Muscle layer of colon (tissue), 2 donors: ENCODE results near the gene PTPN5.
A peak's percentile ranks its signal among the peaks of the same experiment; 100 is the strongest.

Source experiments
- H3K27ac ChIP-seq: one replicate; pipeline ENCODE4 v1.7.0; 2013; ENCODE audit warnings: low read depth, mild to moderate bottlenecking, low read length, moderate library complexity
- H3K27me3 ChIP-seq, 2 donors: one replicate each; pipeline ENCODE4 v1.7.0; 2013; ENCODE audit warnings: low read length in 2 of 2, mild to moderate bottlenecking in 2 of 2; ENCODE audit not compliant: insufficient read depth in 2 of 2, control insufficient read depth in 1 of 2
- H3K36me3 ChIP-seq: one replicate; pipeline ENCODE4 v1.7.0; 2013; ENCODE audit warnings: mild to moderate bottlenecking, low read length; ENCODE audit not compliant: insufficient read depth
- H3K4me1 ChIP-seq: one replicate; pipeline ENCODE4 v1.7.0; 2013; ENCODE audit warnings: mild to moderate bottlenecking, low read length; ENCODE audit not compliant: insufficient read depth
- H3K4me3 ChIP-seq, 2 donors: one replicate each; pipeline ENCODE4 v1.7.0; 2013; ENCODE audit warnings: low read length in 2 of 2, low read depth in 1 of 2, mild to moderate bottlenecking in 1 of 2, moderate library complexity in 1 of 2
- H3K9ac ChIP-seq: one replicate; pipeline ENCODE4 v1.7.0; 2013; ENCODE audit warnings: low read length
- H3K9me3 ChIP-seq: one replicate; pipeline ENCODE4 v1.7.0; 2013; ENCODE audit warnings: mild to moderate bottlenecking, low read length
- donor health status: abdominal sarcoma.
- donor health status: Adenocarcinoma of cecum.

Gene PTPN5

GRCh38 chr11:18705651-18706281 is 85.8 kb downstream of the PTPN5 start:
- peak overlapping the region; percentile 75 to 76 for H3K4me3 ChIP-seq
- peak overlapping the region; percentile 41 for H3K9ac ChIP-seq
- no peaks in the 10 kb centered on the region for H3K27me3 ChIP-seq
- no peaks in the 10 kb centered on the region for H3K9me3 ChIP-seq
- H3K36me3 ChIP-seq = peaks cover 11% of the 10 kb centered on the region
- peaks cover 21% of the 10 kb centered on the region for H3K4me1 ChIP-seq
- peak overlapping the region; percentile 27 for H3K27ac ChIP-seq

DNA sequence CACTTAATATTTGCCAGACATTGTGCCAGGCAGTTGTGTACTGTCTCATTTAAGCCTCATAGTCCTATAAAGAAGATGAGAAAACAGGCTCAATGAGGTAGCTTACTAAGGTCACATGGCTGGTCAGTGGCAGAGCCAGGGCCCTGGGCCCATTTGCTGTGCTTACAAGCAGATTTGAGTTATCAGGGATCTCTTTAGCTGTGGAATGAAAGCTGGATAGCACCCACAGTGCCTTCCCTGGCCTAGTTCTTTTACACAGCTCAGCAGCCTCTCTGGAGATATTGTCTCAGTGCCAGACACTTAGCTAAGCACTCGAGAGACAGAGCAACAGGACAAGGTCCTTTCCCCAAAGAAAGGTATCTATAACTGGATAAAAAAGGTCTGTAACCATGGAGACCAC is 86.9 kb downstream of the PTPN5 start:
- Histone ChIP-seq H3K9me3 (no peaks in the 10 kb centered on the region), H3K27me3 (no peaks in the 10 kb centered on the region), H3K4me3 (peak overlapping the region in 1 of 2 donors; percentile 75), H3K36me3 (peaks cover 11% of the 10 kb centered on the region), H3K27ac (no peak overlapping the region), H3K9ac (no peak overlapping the region), H3K4me1 (peaks cover 24% of the 10 kb centered on the region)

DNA sequence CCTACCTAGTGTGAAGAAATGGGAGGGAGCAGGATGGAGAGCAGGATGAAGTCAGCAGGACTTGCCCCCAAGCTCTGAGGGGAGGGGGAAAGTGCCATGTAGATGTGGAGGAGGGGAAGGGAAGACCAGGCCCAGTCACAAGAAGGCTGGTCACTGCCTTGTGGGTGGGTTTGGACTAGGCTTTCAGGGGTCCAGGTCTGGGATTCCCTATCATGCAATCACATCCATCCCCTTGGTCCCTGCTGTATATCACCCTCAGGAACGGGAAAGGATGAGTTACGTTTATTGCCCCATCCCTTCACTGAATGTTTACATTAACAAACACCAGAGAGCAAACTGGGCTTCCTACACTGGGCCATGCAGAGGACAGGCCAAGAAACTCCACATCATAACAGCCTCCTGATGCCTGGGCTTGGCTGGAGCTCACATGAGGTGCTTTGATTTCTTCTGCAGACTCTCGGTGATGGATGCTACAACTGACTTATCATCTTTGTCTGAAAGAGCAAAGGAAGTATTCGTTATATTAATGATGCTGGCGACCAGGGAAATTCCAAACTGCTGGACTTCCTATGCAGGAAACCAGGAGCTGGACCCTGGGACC is 87.5 kb downstream of the PTPN5 start:
- no peaks in the 10 kb centered on the region for H3K27me3 ChIP-seq
- H3K36me3 ChIP-seq = peaks cover 11% of the 10 kb centered on the region
- H3K9me3 ChIP-seq = no peaks in the 10 kb centered on the region
- H3K4me1 ChIP-seq = peaks cover 29% of the 10 kb centered on the region
- H3K4me3 ChIP-seq = no peak overlapping the region
- H3K27ac ChIP-seq = no peak overlapping the region
- no peak overlapping the region for H3K9ac ChIP-seq

GRCh38 chr11:18703001-18703763 is 88.4 kb downstream of the PTPN5 start:
- Histone ChIP-seq H3K4me3 (no peak overlapping the region), H3K27me3 (no peaks in the 10 kb centered on the region), H3K36me3 (peaks cover 11% of the 10 kb centered on the region), H3K27ac (no peak overlapping the region), H3K9ac (no peak overlapping the region), H3K9me3 (no peaks in the 10 kb centered on the region), H3K4me1 (peaks cover 29% of the 10 kb centered on the region)

DNA sequence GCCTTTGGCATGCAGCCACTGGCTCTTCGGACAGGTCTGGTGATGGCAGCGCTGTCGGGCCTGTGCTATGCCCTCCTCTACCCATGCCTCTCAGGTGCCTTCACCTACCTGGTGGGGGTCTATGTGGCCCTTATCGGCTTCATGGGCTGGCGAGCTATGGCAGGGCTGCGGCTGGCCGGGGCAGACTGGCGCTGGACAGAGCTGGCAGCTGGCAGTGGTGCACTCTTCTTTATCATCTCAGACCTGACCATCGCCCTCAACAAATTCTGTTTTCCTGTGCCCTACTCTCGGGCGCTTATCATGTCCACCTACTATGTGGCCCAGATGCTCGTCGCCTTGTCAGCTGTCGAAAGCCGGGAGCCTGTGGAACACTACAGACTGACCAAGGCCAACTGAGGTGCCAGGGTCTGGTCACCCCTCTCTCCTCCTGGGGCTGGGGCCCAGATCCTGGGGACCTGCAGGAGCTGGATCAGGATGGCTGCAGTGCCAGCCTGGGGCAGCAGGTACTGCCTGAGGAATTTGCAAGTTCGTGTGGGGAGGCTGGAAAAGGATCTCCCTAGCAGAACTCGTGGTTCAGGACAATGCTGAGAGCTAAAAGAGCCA is 89.9 kb downstream of the PTPN5 start:
- Histone ChIP-seq H3K36me3 (peaks cover 11% of the 10 kb centered on the region), H3K27me3 (no peaks in the 10 kb centered on the region), H3K4me1 (peaks cover 29% of the 10 kb centered on the region), H3K27ac (no peak overlapping the region), H3K4me3 (no peak overlapping the region), H3K9ac (no peak overlapping the region), H3K9me3 (no peaks in the 10 kb centered on the region)

GRCh38 chr11:18700872-18701271 is 90.7 kb downstream of the PTPN5 start:
- H3K9me3 ChIP-seq = no peaks in the 10 kb centered on the region
- no peak overlapping the region for H3K9ac ChIP-seq
- peaks cover 29% of the 10 kb centered on the region for H3K4me1 ChIP-seq
- peaks cover 11% of the 10 kb centered on the region for H3K36me3 ChIP-seq
- no peak overlapping the region for H3K27ac ChIP-seq
- H3K27me3 ChIP-seq = no peaks in the 10 kb centered on the region
- H3K4me3 ChIP-seq = no peak overlapping the region

GRCh38 chr11:18700375-18700774 is 91.2 kb downstream of the PTPN5 start:
- Histone ChIP-seq H3K9ac (no peak overlapping the region), H3K4me1 (peaks cover 25% of the 10 kb centered on the region), H3K36me3 (peaks cover 11% of the 10 kb centered on the region), H3K27ac (no peak overlapping the region), H3K9me3 (no peaks in the 10 kb centered on the region), H3K4me3 (peak overlapping the region in 1 of 2 donors; percentile 2), H3K27me3 (no peaks in the 10 kb centered on the region)

- Histone ChIP-seq H3K27me3 (no peaks in the 10 kb centered on the region), H3K9me3 (no peaks in the 10 kb centered on the region), H3K9ac (no peak overlapping the region), H3K4me3 (peak overlapping the region; percentile 51 to 81), H3K36me3 (peaks cover 11% of the 10 kb centered on the region), H3K4me1 (peaks cover 20% of the 10 kb centered on the region), H3K27ac (no peak overlapping the region)
Observed at GRCh38 chr11:18699848-18700261, 91.7 kb downstream of the PTPN5 start.

- no peaks in the 10 kb centered on the region for H3K27me3 ChIP-seq
- peaks cover 11% of the 10 kb centered on the region for H3K36me3 ChIP-seq
- H3K4me3 ChIP-seq = peak overlapping the region; percentile 51 to 81
- peaks cover 14% of the 10 kb centered on the region for H3K4me1 ChIP-seq
- no peak overlapping the region for H3K9ac ChIP-seq
- no peaks in the 10 kb centered on the region for H3K9me3 ChIP-seq
- peak overlapping the region; percentile 42 for H3K27ac ChIP-seq
Observed at GRCh38 chr11:18699269-18699596, 92.4 kb downstream of the PTPN5 start.

DNA sequence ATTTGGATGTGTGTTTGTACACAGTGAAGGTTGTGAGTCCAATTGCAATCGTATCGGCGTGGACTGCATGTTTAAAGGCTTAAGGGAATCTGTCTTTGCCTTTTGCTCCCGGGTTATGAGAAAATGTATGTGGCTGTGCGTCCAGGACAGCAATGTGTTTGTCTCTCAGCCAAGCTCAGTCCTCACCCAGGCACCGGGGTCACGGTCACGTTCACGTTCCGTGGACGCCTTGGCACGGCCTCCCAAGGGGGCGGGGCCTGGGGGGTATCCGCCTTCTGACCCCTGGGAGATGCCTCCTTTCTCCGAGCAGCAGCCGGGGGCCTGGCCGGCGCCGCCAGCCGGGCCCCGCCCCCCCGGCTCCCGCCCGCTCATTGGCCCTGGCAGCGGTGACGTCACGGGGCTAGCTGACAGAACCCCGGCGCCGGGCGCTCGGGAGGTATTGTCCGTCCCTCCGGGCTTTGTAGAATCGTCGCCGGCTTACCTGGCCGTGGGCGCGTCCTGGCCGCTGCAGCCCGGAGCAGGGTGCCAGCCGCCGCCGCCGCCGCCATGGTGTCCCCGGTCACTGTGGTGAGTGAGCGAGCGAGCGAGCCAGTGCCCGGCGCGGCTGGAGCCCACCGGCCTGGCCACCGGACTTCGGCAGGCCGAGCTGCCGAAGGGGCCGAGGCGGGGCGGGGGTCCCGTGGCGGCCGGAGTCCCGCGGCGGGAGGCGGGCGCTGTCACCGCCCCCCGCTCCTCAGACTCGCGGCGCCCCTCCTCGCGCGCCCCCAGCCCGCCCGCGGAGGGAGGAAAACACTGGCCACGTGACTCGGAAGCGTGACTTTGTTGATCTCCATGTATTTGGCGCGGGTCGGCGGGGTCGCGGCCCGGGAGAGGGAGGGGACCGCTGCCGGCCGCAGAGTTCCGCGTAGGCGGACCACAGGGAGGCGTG is 93.0 kb downstream of the PTPN5 start, which contains the start of gene TMEM86A:
Gene TMEM86A, plus strand, starts transcription at position 439 of the 928 bp plus-strand sequence. Its CDS starts 108 bp downstream, at position 547.
- peak within 1 kb of the TSS; percentile 65 to 81 for H3K4me3 ChIP-seq
- H3K36me3 ChIP-seq = peaks cover 11% of the 10 kb centered on the region
- peak within 1 kb of the TSS; percentile 42 for H3K27ac ChIP-seq
- H3K4me1 ChIP-seq = peaks cover 8% of the 10 kb centered on the region
- no peaks in the 10 kb centered on the region for H3K27me3 ChIP-seq
- peak within 1 kb of the TSS; percentile 50 for H3K9ac ChIP-seq
- no peaks in the 10 kb centered on the region for H3K9me3 ChIP-seq
